GM23338 (cell line): ENCODE data around the gene PAPOLG. TPM values are rescaled to one million over a fixed set of nuclear protein-coding genes. Genes with fewer than 3 reads are reported as not detected.

ENCODE experiments used
- ATAC-seq: fragments of 200-7000 bp; cut with Tn5 transposase; 3 replicates; pipeline ENCODE4 v1.9.1; 2020
- DNase-seq: peaks from one replicate; pipeline ENCODE4 v3.0.0-alpha.2; 2015; ENCODE audit warnings: low spot score
- H2AFZ ChIP-seq: fragments of 200-600 bp; sonication (generic); 2 replicates; pipeline ENCODE4 v1.8.0; 2016; ENCODE audit warnings: antibody characterized with exemption, mild to moderate bottlenecking, moderate library complexity
- H3F3A ChIP-seq: fragments of 200-600 bp; sonication (generic); replicated peaks from 2 replicates; pipeline ENCODE4 v1.8.0; 2017; ENCODE audit warnings: antibody characterized with exemption, mixed run types, low read depth
- H3K27ac ChIP-seq: fragments of 200-600 bp; sonication (generic); 2 replicates; pipeline ENCODE4 v1.6.1; 2016; ENCODE audit warnings: low read depth
- H3K27me3 ChIP-seq: fragments of 200-600 bp; sonication (generic); 2 replicates; pipeline ENCODE4 v1.8.0; 2016; ENCODE audit warnings: mild to moderate bottlenecking, mixed run types, moderate library complexity; ENCODE audit not compliant: insufficient read depth
- H3K36me3 ChIP-seq: fragments of 200-600 bp; sonication (generic); 2 replicates; pipeline ENCODE4 v1.8.0; 2016; ENCODE audit warnings: mild to moderate bottlenecking; ENCODE audit not compliant: insufficient read depth
- H3K4me1 ChIP-seq: fragments of 200-600 bp; sonication (generic); 2 replicates; pipeline ENCODE4 v1.8.0; 2016; ENCODE audit warnings: mild to moderate bottlenecking, moderate library complexity; ENCODE audit not compliant: insufficient read depth
- H3K4me2 ChIP-seq: fragments of 200-600 bp; sonication (generic); 2 replicates; pipeline ENCODE4 v1.7.1; 2017; ENCODE audit warnings: mixed run types
- H3K4me3 ChIP-seq: fragments of 200-600 bp; sonication (generic); 2 replicates; pipeline ENCODE4 v1.6.1; 2016; ENCODE audit warnings: mixed run types
- H3K79me2 ChIP-seq: fragments of 200-600 bp; sonication (generic); replicated peaks from 2 replicates; pipeline ENCODE4 v1.8.0; 2017; ENCODE audit warnings: mild to moderate bottlenecking; ENCODE audit not compliant: insufficient read depth
- H3K9me2 ChIP-seq: fragments of 200-600 bp; sonication (generic); 2 replicates; pipeline ENCODE4 v1.8.0; 2017; ENCODE audit not compliant: insufficient read depth
- H4K20me1 ChIP-seq: fragments of 200-600 bp; sonication (generic); replicated peaks from 2 replicates; pipeline ENCODE4 v1.8.0; 2017; ENCODE audit warnings: mild to moderate bottlenecking; ENCODE audit not compliant: insufficient read depth
- H3K27ac Mint-ChIP-seq: 2 replicates; pipeline ENCODE4 v1.8.0; 2020; ENCODE audit warnings: inconsistent platforms, mild to moderate bottlenecking, moderate library complexity, mixed read lengths
- H3K27me3 Mint-ChIP-seq: 3 replicates; pipeline ENCODE4 v1.8.0; 2022; ENCODE audit warnings: low read depth, mild to moderate bottlenecking, moderate library complexity, mixed read lengths, inconsistent platforms; ENCODE audit not compliant: insufficient read depth, poor library complexity
- H3K36me3 Mint-ChIP-seq: 3 replicates; pipeline ENCODE4 v1.8.0; 2021; ENCODE audit warnings: low read depth, mild to moderate bottlenecking, inconsistent platforms, moderate library complexity, mixed read lengths
- H3K4me1 Mint-ChIP-seq: 3 replicates; pipeline ENCODE4 v1.8.0; 2020; ENCODE audit warnings: mild to moderate bottlenecking, inconsistent platforms, mixed read lengths
- H3K4me3 Mint-ChIP-seq: 3 replicates; pipeline ENCODE4 v1.8.0; 2021; ENCODE audit warnings: moderate library complexity, mild to moderate bottlenecking, inconsistent platforms, mixed read lengths
- H3K9me3 Mint-ChIP-seq: 3 replicates; pipeline ENCODE4 v1.8.0; 2020; ENCODE audit warnings: moderate library complexity, mild to moderate bottlenecking, inconsistent platforms, mixed read lengths
- CREB1 ChIP-seq: fragments of 250-450 bp; sonication (Bioruptor Pico); IDR thresholded peaks from 2 replicates; pipeline ENCODE4 v1.5.0; 2020; ENCODE audit warnings: low read depth, mild to moderate bottlenecking, moderate library complexity
- CTCF ChIP-seq, 2 experiments: fragments of 200-600 bp in 1 of 2; sonication (generic) in 1 of 2; conservative IDR thresholded peaks; 2 replicates each; pipeline versions ENCODE4 v1.5.1 to v1.6.1; 2016 to 2017; ENCODE audit warnings: antibody characterized with exemption in 2 of 2, low read depth in 2 of 2, mild to moderate bottlenecking in 2 of 2, moderate library complexity in 1 of 2
- ETS1 ChIP-seq: IDR thresholded peaks from 2 replicates; pipeline ENCODE4 v1.6.1; 2016; ENCODE audit warnings: antibody characterized with exemption
- EZH2phosphoT487 ChIP-seq: fragments of 200-600 bp; sonication (generic); IDR thresholded peaks from one replicate; pipeline ENCODE4 v1.8.1; 2018; ENCODE audit warnings: antibody characterized with exemption; ENCODE audit not compliant: unreplicated experiment
- JUNB ChIP-seq: IDR thresholded peaks from one replicate; pipeline ENCODE4 v1.6.1; 2016; ENCODE audit warnings: antibody characterized with exemption; ENCODE audit not compliant: unreplicated experiment
- NANOG ChIP-seq: IDR thresholded peaks from 2 replicates; pipeline ENCODE4 v1.6.1; 2016; ENCODE audit warnings: antibody characterized with exemption, borderline replicate concordance
- POLR2AphosphoS5 ChIP-seq: IDR thresholded peaks from 2 replicates; pipeline ENCODE4 v1.6.1; 2016; ENCODE audit warnings: antibody characterized with exemption, low read depth
- STAT1 ChIP-seq: IDR thresholded peaks from one replicate; pipeline ENCODE4 v1.6.1; 2016; ENCODE audit warnings: antibody characterized with exemption; ENCODE audit not compliant: unreplicated experiment
- ZNF114 ChIP-seq: fragments of 250-450 bp; sonication (Bioruptor Pico); IDR thresholded peaks from 2 replicates; pipeline ENCODE4 v1.5.0; 2020; ENCODE audit warnings: mild to moderate bottlenecking, moderate library complexity
- ZNF331 ChIP-seq: fragments of 250-450 bp; sonication (Bioruptor Pico); IDR thresholded peaks from 2 replicates; pipeline ENCODE4 v1.5.0; 2020; ENCODE audit warnings: low read depth, mild to moderate bottlenecking, moderate library complexity
- ZNF462 ChIP-seq: fragments of 250-450 bp; sonication (Bioruptor Pico); IDR thresholded peaks from 2 replicates; pipeline ENCODE4 v1.5.0; 2020; ENCODE audit warnings: mild to moderate bottlenecking, moderate library complexity
- polyA plus RNA-seq: library from polyadenylated mRNA; unstranded; fragments of >200 nt; fragmentation: Nextera tagmentation; extraction: Ambion mirVana; gene quantifications from 2 replicates; pipeline ENCODE4 v1.2.1, GENCODE V29; 2016
- total RNA-seq: library from RNA; depleted of rRNA; stranded (reverse); fragments of >200 nt; shearing (Covaris generic); gene quantifications from 2 replicates; pipeline ENCODE4 v1.2.3, GENCODE V29; 2014
- TF ChIP-seq, protein P1 (sequence below): IDR thresholded peaks from one replicate; pipeline ENCODE4 v1.6.1; 2018; ENCODE audit warnings: antibody characterized with exemption; ENCODE audit not compliant: unreplicated experiment

Gene PAPOLG
- total and polyA plus RNA-seq, 2 experiments from 2014 or later: 13.8 to 31.2 TPM

- H3K4me3 Mint-ChIP-seq: no peak overlapping the region
- Histone ChIP-seq H3K36me3 (no peaks in the 10 kb centered on the region), H2AFZ (no peak overlapping the region), H3K4me3 (no peak overlapping the region), H3K27me3 (no peaks in the 10 kb centered on the region), H3K9me2 (peaks cover 5% of the 10 kb centered on the region; the same call in 1 of the 2 replicates), H3K4me1 (no peaks in the 10 kb centered on the region), H3K4me2 (no peak overlapping the region), H3F3A (no peaks in the 10 kb centered on the region), H4K20me1 (no peaks in the 10 kb centered on the region), H3K79me2 (no peaks in the 10 kb centered on the region), H3K27ac (no peak overlapping the region)
- no peak for DNase-seq
- peaks cover 8% of the 10 kb centered on the region for H3K27me3 Mint-ChIP-seq
- no peak for ATAC-seq
- no peak overlapping the region for H3K27ac Mint-ChIP-seq
- no peak for TF ChIP-seq CREB1 (CRISPR knock-in tag)
- no peak for TF ChIP-seq POLR2AphosphoS5
- no peak for TF ChIP-seq EZH2phosphoT487
- TF ChIP-seq, protein P1, sequence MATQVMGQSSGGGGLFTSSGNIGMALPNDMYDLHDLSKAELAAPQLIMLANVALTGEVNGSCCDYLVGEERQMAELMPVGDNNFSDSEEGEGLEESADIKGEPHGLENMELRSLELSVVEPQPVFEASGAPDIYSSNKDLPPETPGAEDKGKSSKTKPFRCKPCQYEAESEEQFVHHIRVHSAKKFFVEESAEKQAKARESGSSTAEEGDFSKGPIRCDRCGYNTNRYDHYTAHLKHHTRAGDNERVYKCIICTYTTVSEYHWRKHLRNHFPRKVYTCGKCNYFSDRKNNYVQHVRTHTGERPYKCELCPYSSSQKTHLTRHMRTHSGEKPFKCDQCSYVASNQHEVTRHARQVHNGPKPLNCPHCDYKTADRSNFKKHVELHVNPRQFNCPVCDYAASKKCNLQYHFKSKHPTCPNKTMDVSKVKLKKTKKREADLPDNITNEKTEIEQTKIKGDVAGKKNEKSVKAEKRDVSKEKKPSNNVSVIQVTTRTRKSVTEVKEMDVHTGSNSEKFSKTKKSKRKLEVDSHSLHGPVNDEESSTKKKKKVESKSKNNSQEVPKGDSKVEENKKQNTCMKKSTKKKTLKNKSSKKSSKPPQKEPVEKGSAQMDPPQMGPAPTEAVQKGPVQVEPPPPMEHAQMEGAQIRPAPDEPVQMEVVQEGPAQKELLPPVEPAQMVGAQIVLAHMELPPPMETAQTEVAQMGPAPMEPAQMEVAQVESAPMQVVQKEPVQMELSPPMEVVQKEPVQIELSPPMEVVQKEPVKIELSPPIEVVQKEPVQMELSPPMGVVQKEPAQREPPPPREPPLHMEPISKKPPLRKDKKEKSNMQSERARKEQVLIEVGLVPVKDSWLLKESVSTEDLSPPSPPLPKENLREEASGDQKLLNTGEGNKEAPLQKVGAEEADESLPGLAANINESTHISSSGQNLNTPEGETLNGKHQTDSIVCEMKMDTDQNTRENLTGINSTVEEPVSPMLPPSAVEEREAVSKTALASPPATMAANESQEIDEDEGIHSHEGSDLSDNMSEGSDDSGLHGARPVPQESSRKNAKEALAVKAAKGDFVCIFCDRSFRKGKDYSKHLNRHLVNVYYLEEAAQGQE: no peak
- no peak for TF ChIP-seq ZNF331
- TF ChIP-seq STAT1: no peak
- no peak for TF ChIP-seq NANOG
- TF ChIP-seq ZNF462: no peak
- no peak for TF ChIP-seq JUNB
- TF ChIP-seq ZNF114 (CRISPR knock-in tag): no peak
- TF ChIP-seq CTCF (conservative IDR thresholded peaks at IDR 0.05; ENCODE audit: low read depth in 2 of 2): no peak
- TF ChIP-seq ETS1: no peak
- no peaks in the 10 kb centered on the region for H3K36me3 Mint-ChIP-seq
- H3K9me3 Mint-ChIP-seq: no peaks in the 10 kb centered on the region
- peaks cover 8% of the 10 kb centered on the region for H3K4me1 Mint-ChIP-seq
These were observed 71.3 kb downstream of the PAPOLG start for GRCh38 chr2:60827369-60827768.
